Osteoblast (primary cell): ENCODE measurements around the gene H2BK1. TPM values are rescaled to one million over a fixed set of nuclear protein-coding genes. Genes with fewer than 3 reads are reported as not detected.

Source experiments
- DNase-seq: peaks from one replicate; pipeline ENCODE4 v3.0.0; 2011; ENCODE audit warnings: low spot score, mixed read lengths; ENCODE audit not compliant: insufficient read length; ENCODE audit errors: missing footprints
- H2AFZ ChIP-seq: 2 replicates; pipeline ENCODE4 v1.6.0; 2011; ENCODE audit warnings: mild to moderate bottlenecking, low read length
- H3K27ac ChIP-seq: 2 replicates; pipeline ENCODE4 v1.5.1; 2011; ENCODE audit warnings: mild to moderate bottlenecking, low read depth, low read length, moderate library complexity
- H3K27me3 ChIP-seq: 2 replicates; pipeline ENCODE4 v1.6.0; 2012; ENCODE audit warnings: mild to moderate bottlenecking, control low read depth, inconsistent platforms, low read length, moderate library complexity; ENCODE audit not compliant: insufficient read depth
- H3K36me3 ChIP-seq: 2 replicates; pipeline ENCODE4 v1.5.1; 2011; ENCODE audit warnings: mild to moderate bottlenecking, low read length, control low read depth, moderate library complexity; ENCODE audit not compliant: insufficient read depth
- H3K4me1 ChIP-seq: 2 replicates; pipeline ENCODE4 v1.5.1; 2011; ENCODE audit warnings: mild to moderate bottlenecking, low read length, control low read depth, moderate library complexity; ENCODE audit not compliant: insufficient read depth
- H3K4me2 ChIP-seq: 2 replicates; pipeline ENCODE4 v1.6.0; 2011; ENCODE audit warnings: mild to moderate bottlenecking, low read length; ENCODE audit not compliant: insufficient read depth
- H3K4me3 ChIP-seq: fragments of 200-600 bp; sonication (generic); 3 replicates; pipeline ENCODE4 v1.5.1; 2012; ENCODE audit warnings: mild to moderate bottlenecking, low read length, inconsistent platforms; ENCODE audit not compliant: insufficient read depth
- H3K79me2 ChIP-seq: 2 replicates; pipeline ENCODE4 v1.6.0; 2012; ENCODE audit warnings: mild to moderate bottlenecking, low read length, control low read depth, inconsistent platforms; ENCODE audit not compliant: insufficient read depth
- H3K9me3 ChIP-seq: 2 replicates; pipeline ENCODE4 v1.5.1; 2011; ENCODE audit warnings: low read depth, low read length, control low read depth
- H4K20me1 ChIP-seq: 2 replicates; pipeline ENCODE4 v1.6.0; 2012; ENCODE audit warnings: mild to moderate bottlenecking, low read length, control low read depth; ENCODE audit not compliant: insufficient read depth
- total RNA-seq: library from RNA; depleted of rRNA; stranded (reverse); fragments of >200 nt; gene quantifications from 2 replicates; pipeline ENCODE4 v1.2.3, GENCODE V29; 2012
- TF ChIP-seq, protein P1 (sequence below): IDR thresholded peaks from 2 replicates; pipeline ENCODE4 v1.5.1; 2011; ENCODE audit warnings: mild to moderate bottlenecking, low read depth, low read length, moderate library complexity; ENCODE audit errors: extremely low read depth

The H2BK1 gene
- total RNA-seq, 1 donor, result not detected

DNA sequence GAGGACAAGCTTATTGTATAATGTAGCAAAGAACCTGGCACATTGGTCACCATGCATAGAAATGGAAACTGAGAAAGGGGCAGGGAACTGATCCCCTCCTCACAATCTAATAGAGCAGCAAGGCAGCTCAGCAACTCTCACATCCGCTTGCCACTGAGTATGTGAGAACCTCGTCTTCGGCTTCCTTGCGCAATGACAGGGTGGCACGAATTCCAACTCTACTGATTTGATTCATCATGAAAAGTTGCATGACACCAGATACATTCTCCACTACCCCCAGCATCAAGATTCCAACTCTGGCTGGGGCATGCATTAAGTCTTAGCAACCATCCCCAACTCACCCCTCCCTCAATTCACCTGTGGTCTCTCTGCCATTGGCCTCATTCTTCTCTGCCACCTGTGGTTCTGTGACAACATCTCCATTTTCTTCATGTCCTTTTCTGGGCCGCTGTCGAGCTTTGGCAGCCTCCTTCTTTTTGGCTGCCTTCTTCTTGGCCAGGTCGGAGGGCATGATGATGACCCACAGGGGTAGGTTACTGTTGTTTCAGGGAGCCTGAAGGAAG is 15.7 kb upstream of the H2BK1 start:
- no peaks in the 10 kb centered on the region for H3K9me3 ChIP-seq
- peaks cover 26% of the 10 kb centered on the region for H3K4me1 ChIP-seq
- H3K4me3 ChIP-seq, result peak overlapping the region; percentile 90
- H3K79me2 ChIP-seq, result peaks cover 28% of the 10 kb centered on the region
- peak; percentile 49 for DNase-seq
- peaks cover 13% of the 10 kb centered on the region for H4K20me1 ChIP-seq
- H3K4me2 ChIP-seq, result peak overlapping the region; percentile 97
- peaks cover 38% of the 10 kb centered on the region for H3K36me3 ChIP-seq
- H3K27ac ChIP-seq, result peak overlapping the region; percentile 83
- H3K27me3 ChIP-seq, result no peaks in the 10 kb centered on the region
- TF ChIP-seq, protein P1, sequence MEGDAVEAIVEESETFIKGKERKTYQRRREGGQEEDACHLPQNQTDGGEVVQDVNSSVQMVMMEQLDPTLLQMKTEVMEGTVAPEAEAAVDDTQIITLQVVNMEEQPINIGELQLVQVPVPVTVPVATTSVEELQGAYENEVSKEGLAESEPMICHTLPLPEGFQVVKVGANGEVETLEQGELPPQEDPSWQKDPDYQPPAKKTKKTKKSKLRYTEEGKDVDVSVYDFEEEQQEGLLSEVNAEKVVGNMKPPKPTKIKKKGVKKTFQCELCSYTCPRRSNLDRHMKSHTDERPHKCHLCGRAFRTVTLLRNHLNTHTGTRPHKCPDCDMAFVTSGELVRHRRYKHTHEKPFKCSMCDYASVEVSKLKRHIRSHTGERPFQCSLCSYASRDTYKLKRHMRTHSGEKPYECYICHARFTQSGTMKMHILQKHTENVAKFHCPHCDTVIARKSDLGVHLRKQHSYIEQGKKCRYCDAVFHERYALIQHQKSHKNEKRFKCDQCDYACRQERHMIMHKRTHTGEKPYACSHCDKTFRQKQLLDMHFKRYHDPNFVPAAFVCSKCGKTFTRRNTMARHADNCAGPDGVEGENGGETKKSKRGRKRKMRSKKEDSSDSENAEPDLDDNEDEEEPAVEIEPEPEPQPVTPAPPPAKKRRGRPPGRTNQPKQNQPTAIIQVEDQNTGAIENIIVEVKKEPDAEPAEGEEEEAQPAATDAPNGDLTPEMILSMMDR, result no peak
- no peak overlapping the region for H2AFZ ChIP-seq

DNA sequence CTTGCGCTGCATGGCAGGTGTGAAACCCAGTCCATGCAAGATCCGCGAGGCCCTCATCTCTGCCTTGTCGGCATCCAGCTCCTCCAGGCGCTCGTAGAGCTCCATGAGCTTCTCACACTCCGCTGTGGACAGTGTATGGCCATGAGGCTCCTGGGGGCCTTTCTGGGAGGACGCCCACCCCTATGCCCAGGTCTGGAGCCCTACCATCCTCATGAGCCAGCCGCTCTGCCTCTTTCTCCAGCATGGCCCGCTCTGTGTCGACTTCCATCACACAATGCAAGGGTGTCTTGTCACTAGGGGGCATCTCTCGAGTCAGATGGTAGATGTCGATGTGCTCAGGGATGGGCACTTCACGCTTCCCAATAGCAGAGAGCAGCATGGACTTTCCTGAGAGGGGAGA is 13.4 kb upstream of the H2BK1 start:
- Histone ChIP-seq H3K79me2 (peaks cover 28% of the 10 kb centered on the region), H3K9me3 (no peaks in the 10 kb centered on the region), H3K27me3 (no peaks in the 10 kb centered on the region), H3K27ac (no peak overlapping the region), H2AFZ (no peak overlapping the region), H3K4me2 (no peak overlapping the region), H3K4me3 (no peak overlapping the region), H3K4me1 (peaks cover 26% of the 10 kb centered on the region), H4K20me1 (peaks cover 13% of the 10 kb centered on the region), H3K36me3 (peaks cover 55% of the 10 kb centered on the region)
- TF ChIP-seq, protein P1, result no peak
- DNase-seq, result no peak

DNA sequence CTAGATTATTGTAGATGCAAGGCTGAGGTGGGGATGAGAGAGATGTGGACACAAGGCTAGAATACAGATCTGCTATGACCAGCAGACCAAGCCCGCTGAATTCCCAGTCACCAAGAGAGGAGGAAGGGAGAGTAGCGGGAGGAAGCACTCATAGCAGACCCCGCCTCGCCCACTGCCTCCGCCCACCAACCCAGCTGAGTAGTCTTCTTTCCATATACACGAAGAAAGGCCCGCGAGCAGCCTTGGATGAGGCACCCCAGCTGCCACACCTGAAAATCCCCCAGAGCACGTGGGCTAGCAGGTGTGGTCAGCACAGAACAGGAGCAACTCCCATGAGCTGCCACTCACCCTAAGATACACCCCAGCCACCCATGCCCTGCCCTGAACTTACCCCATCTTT is 7.9 kb upstream of the H2BK1 start:
- no peak for DNase-seq
- H3K27me3 ChIP-seq, result no peaks in the 10 kb centered on the region
- peaks cover 2% of the 10 kb centered on the region for H4K20me1 ChIP-seq
- no peak overlapping the region for H2AFZ ChIP-seq
- no peaks in the 10 kb centered on the region for H3K79me2 ChIP-seq
- no peaks in the 10 kb centered on the region for H3K9me3 ChIP-seq
- H3K27ac ChIP-seq, result no peak overlapping the region
- H3K4me1 ChIP-seq, result no peaks in the 10 kb centered on the region
- peaks cover 84% of the 10 kb centered on the region for H3K36me3 ChIP-seq
- H3K4me2 ChIP-seq, result no peak overlapping the region
- H3K4me3 ChIP-seq, result no peak overlapping the region
- TF ChIP-seq, protein P1, result no peak

DNA sequence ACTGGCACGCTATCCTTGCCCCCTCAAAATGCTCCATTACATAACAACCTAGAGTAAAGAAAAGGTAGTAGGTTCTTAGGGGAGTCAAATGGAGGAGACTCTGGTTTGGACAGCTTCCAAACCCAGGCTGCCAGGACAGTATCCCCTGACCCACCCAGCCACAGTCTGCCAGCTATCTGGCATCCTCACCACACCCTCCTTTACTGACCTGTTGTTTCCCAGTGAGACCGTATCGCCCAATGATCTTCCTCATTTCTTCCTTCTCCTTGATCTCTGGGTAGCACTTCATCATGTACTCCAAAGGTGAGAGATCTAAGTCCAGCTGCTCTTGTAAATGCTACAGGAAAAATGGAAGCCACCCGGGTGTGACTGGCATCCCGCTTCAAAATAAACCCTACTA is 5.1 kb upstream of the H2BK1 start:
- no peaks in the 10 kb centered on the region for H3K79me2 ChIP-seq
- no peak overlapping the region for H3K4me2 ChIP-seq
- no peak for DNase-seq
- H3K9me3 ChIP-seq, result no peaks in the 10 kb centered on the region
- H3K4me1 ChIP-seq, result no peaks in the 10 kb centered on the region
- TF ChIP-seq, protein P1, result no peak
- no peak overlapping the region for H2AFZ ChIP-seq
- H3K36me3 ChIP-seq, result peaks cover 63% of the 10 kb centered on the region
- peaks cover 3% of the 10 kb centered on the region for H4K20me1 ChIP-seq
- no peak overlapping the region for H3K27ac ChIP-seq
- H3K27me3 ChIP-seq, result no peaks in the 10 kb centered on the region
- H3K4me3 ChIP-seq, result no peak overlapping the region
